ENCODE data around the gene MAP2K2. TPM values are rescaled to one million over a fixed set of nuclear protein-coding genes. Genes with fewer than 3 reads are reported as not detected.

Gene MAP2K2
- total and polyA plus RNA-seq, 2 donors: 98.4 to 144 TPM

GRCh38 chr19:4042064-4042730, 81.7 kb downstream of the MAP2K2 start:
- peaks cover 42 to 56% of the 10 kb centered on the region in 2 donors for H3K36me3 ChIP-seq (ENCODE audit: control insufficient read depth in 2 of 2, insufficient read depth in 2 of 2, low read length in 1 of 2)
- no peaks in the 10 kb centered on the region for H3K27me3 ChIP-seq (ENCODE audit: control insufficient read depth in 2 of 2, insufficient read depth in 1 of 2, low read length in 1 of 2)
- WGBS: 98% methylated on average over 14 of the region's 14 CpGs
- no peak for DNase-seq (ENCODE audit: low read depth in 6 of 9, low spot score in 9 of 9)
- H3K4me1 ChIP-seq (ENCODE audit: control insufficient read depth in 2 of 2, insufficient read depth in 2 of 2, low read length in 2 of 2): no peaks in the 10 kb centered on the region
- no peak overlapping the region for H3K4me3 ChIP-seq (ENCODE audit: low read length in 2 of 2)
- no peak overlapping the region for H3K27ac ChIP-seq (ENCODE audit: low read depth in 1 of 2, low read length in 1 of 2)
- H3K9me3 ChIP-seq (ENCODE audit: control insufficient read depth in 2 of 2, insufficient read depth in 1 of 2, low read length in 1 of 2): no peaks in the 10 kb centered on the region

Other genes with a start within 250 kb of the MAP2K2 start
- gene ATCAY, start 243.4 kb downstream of the MAP2K2 start, total RNA-seq: 0.09 TPM
- 0.09 TPM for gene ATCAY, start 243.4 kb downstream of the MAP2K2 start, polyA plus RNA-seq
- gene NMRK2, start 191.1 kb downstream of the MAP2K2 start, total RNA-seq: 0.14 TPM
- 1.1 TPM for gene NMRK2, start 191.1 kb downstream of the MAP2K2 start, polyA plus RNA-seq
- gene DAPK3, start 153.0 kb downstream of the MAP2K2 start, total RNA-seq: 21.2 TPM
- gene DAPK3, start 153.0 kb downstream of the MAP2K2 start, polyA plus RNA-seq: 50.7 TPM
- 1,612 TPM for gene EEF2, start 138.7 kb downstream of the MAP2K2 start, total RNA-seq
- 815 TPM for gene EEF2, start 138.7 kb downstream of the MAP2K2 start, polyA plus RNA-seq
- 13.4 TPM for gene PIAS4, start 116.4 kb downstream of the MAP2K2 start, total RNA-seq
- gene PIAS4, start 116.4 kb downstream of the MAP2K2 start, polyA plus RNA-seq: 10.8 TPM
- 5.1 TPM for gene ZBTB7A, start 57.2 kb downstream of the MAP2K2 start, total RNA-seq
- 9.4 TPM for gene ZBTB7A, start 57.2 kb downstream of the MAP2K2 start, polyA plus RNA-seq
- 0.57 TPM for gene CREB3L3, start 29.5 kb upstream of the MAP2K2 start, total RNA-seq
- gene CREB3L3, start 29.5 kb upstream of the MAP2K2 start, polyA plus RNA-seq: 2.0 TPM
- 10.7 TPM for gene SIRT6, start 58.4 kb upstream of the MAP2K2 start, total RNA-seq
- gene SIRT6, start 58.4 kb upstream of the MAP2K2 start, polyA plus RNA-seq: 30.0 TPM
- 0.42 TPM for gene ANKRD24, start 58.6 kb upstream of the MAP2K2 start, total RNA-seq
- gene ANKRD24, start 58.6 kb upstream of the MAP2K2 start, polyA plus RNA-seq: 4.8 TPM
- 5.7 TPM for gene EBI3, start 105.4 kb upstream of the MAP2K2 start, total RNA-seq
- gene EBI3, start 105.4 kb upstream of the MAP2K2 start, polyA plus RNA-seq: 16.2 TPM
- 22.6 TPM for gene YJU2, start 123.0 kb upstream of the MAP2K2 start, total RNA-seq
- gene YJU2, start 123.0 kb upstream of the MAP2K2 start, polyA plus RNA-seq: 26.8 TPM
- 0.80 TPM for gene SHD, start 155.1 kb upstream of the MAP2K2 start, total RNA-seq
- 0.57 TPM for gene SHD, start 155.1 kb upstream of the MAP2K2 start, polyA plus RNA-seq
- 87.9 TPM for gene TMIGD2, start 178.3 kb upstream of the MAP2K2 start, total RNA-seq
- gene TMIGD2, start 178.3 kb upstream of the MAP2K2 start, polyA plus RNA-seq: 64.8 TPM
- gene FSD1, start 180.5 kb upstream of the MAP2K2 start, total RNA-seq: 4.3 TPM
- gene FSD1, start 180.5 kb upstream of the MAP2K2 start, polyA plus RNA-seq: 19.2 TPM
- 20.8 TPM for gene STAP2, start 214.7 kb upstream of the MAP2K2 start, total RNA-seq
- gene STAP2, start 214.7 kb upstream of the MAP2K2 start, polyA plus RNA-seq: 21.3 TPM
- gene MPND, start 219.4 kb upstream of the MAP2K2 start, total RNA-seq: 7.8 TPM
- gene MPND, start 219.4 kb upstream of the MAP2K2 start, polyA plus RNA-seq: 16.9 TPM